Smooth muscle cell of bladder (primary cell): ENCODE data around the gene DCAF15. TPM values are rescaled to one million over a fixed set of nuclear protein-coding genes. Genes with fewer than 3 reads are reported as not detected.

ENCODE experiments used
- total RNA-seq: library from RNA; depleted of rRNA; stranded (reverse); fragments of >200 nt; gene quantifications from 2 replicates; pipeline ENCODE4 v1.2.3, GENCODE V29; 2014

DCAF15 gene
- 4.4 and 5.5 TPM in 2 replicates for total RNA-seq

GRCh38 chr19:13952154-13952930, at the start of gene DCAF15:
TSS of gene DCAF15 (plus strand) at chr19:13952509. CDS start at chr19:13952513, 4 bp downstream.

GRCh38 chr19:13905634-13906520, 46.4 kb upstream of the DCAF15 start, which contains the start of the genes BRME1 and CC2D1A:
TSS of gene BRME1 (minus strand) at chr19:13906117. CDS start at chr19:13904892, 1,225 bp downstream.
TSS of gene CC2D1A (plus strand) at chr19:13906201. CDS start at chr19:13906442, 241 bp downstream.

GRCh38 chr19:13938301-13939064, 13.8 kb upstream of the DCAF15 start, which contains the start of gene PODNL1:
TSS of gene PODNL1 (minus strand) at chr19:13938417. CDS start at chr19:13938181, 236 bp downstream.

GRCh38 chr19:14006085-14006765, 53.9 kb downstream of the DCAF15 start, which contains the start of gene RFX1:
TSS of gene RFX1 (minus strand) at chr19:14006320. CDS start at chr19:13993843, 12,477 bp downstream.

Other genes starting within 250 kb of the DCAF15 start
- gene MRI1, start 188.0 kb upstream of the DCAF15 start, total RNA-seq = 20.5 and 22.6 TPM in 2 replicates
- gene C19orf53, start 178.1 kb upstream of the DCAF15 start, total RNA-seq = 87.8 and 107 TPM in 2 replicates
- gene ZSWIM4, start 157.1 kb upstream of the DCAF15 start, total RNA-seq = 3.4 and 9.3 TPM in 2 replicates
- gene NANOS3, start 75.4 kb upstream of the DCAF15 start, total RNA-seq = not detected in 2 replicates
- gene BRME1, start 46.4 kb upstream of the DCAF15 start, total RNA-seq = 0.14 and 0.55 TPM in 2 replicates
- 5.0 TPM in 2 replicates for gene CC2D1A, start 46.3 kb upstream of the DCAF15 start, total RNA-seq
- 2.1 and 3.1 TPM in 2 replicates for gene PODNL1, start 14.1 kb upstream of the DCAF15 start, total RNA-seq
- 1.00 and 2.3 TPM in 2 replicates for gene RFX1, start 53.8 kb downstream of the DCAF15 start, total RNA-seq
- gene RLN3, start 75.6 kb downstream of the DCAF15 start, total RNA-seq = not detected in 2 replicates
- gene IL27RA, start 79.3 kb downstream of the DCAF15 start, total RNA-seq = 1.7 and 1.8 TPM in 2 replicates
- gene PALM3, start 109.6 kb downstream of the DCAF15 start, total RNA-seq = under 0.01 and 0.28 TPM in 2 replicates
- gene MISP3, start 120.3 kb downstream of the DCAF15 start, total RNA-seq = 0.28 TPM in 2 replicates
- not detected in 2 replicates for gene C19orf67, start 133.3 kb downstream of the DCAF15 start, total RNA-seq
- 11.5 and 21.0 TPM in 2 replicates for gene SAMD1, start 138.2 kb downstream of the DCAF15 start, total RNA-seq
- 25.9 and 26.2 TPM in 2 replicates for gene PRKACA, start 165.3 kb downstream of the DCAF15 start, total RNA-seq
- 0.65 and 1.1 TPM in 2 replicates for gene ASF1B, start 184.1 kb downstream of the DCAF15 start, total RNA-seq